ENCODE data around the gene ZYG11B. TPM values are rescaled to one million over a fixed set of nuclear protein-coding genes. Genes with fewer than 3 reads are reported as not detected.

ZYG11B gene
- total and polyA plus RNA-seq, 2 of the 13 experiments (the other 11 are each of a cell fraction or from before 2014, with no cell fraction given) = 6.9 to 17.9 TPM

GRCh38 chr1:52848423-52848822 lies 122.2 kb downstream of the ZYG11B start:
- H3K36me3 ChIP-seq (replicated peaks in 1 of 2; ENCODE audit: control insufficient read depth in 1 of 2, insufficient read depth in 2 of 2, low read length in 2 of 2) = no peaks in the 10 kb centered on the region
- H3K4me1 ChIP-seq (ENCODE audit: insufficient read depth, low read length) = no peaks in the 10 kb centered on the region
- TF ChIP-seq PLSCR1 (CRISPR knock-in tag; IDR thresholded peaks at IDR 0.05; ENCODE audit: borderline replicate concordance) (no peak), ZNF253 (CRISPR knock-in tag; IDR thresholded peaks at IDR 0.05; ENCODE audit: borderline replicate concordance) (no peak), SALL2 (CRISPR knock-in tag; IDR thresholded peaks at IDR 0.05) (no peak), ZNF746 (CRISPR knock-in tag; IDR thresholded peaks at IDR 0.05) (no peak), ZNF224 (CRISPR knock-in tag; IDR thresholded peaks at IDR 0.05) (no peak), ZBTB8A (CRISPR knock-in tag; IDR thresholded peaks at IDR 0.05; ENCODE audit: borderline replicate concordance, low read depth) (no peak)
- H4K20me1 ChIP-seq (ENCODE audit: insufficient read depth, low read length) = no peaks in the 10 kb centered on the region
- ChIA-PET POLR2A (interaction anchor here (0.6 kb wide), 1 partner anchor 9 kb away, joined by 3 read pairs; no protein-coding TSS in a partner anchor), CTCF (ENCODE audit: low intra/inter-chr PET ratio, low total read pairs) (no interaction called here)
- H3K9ac ChIP-seq (ENCODE audit: insufficient read depth, low read depth, low read length) = no peak overlapping the region
- no peak for ATAC-seq
- 17% methylated on average over 5 of the region's 5 CpGs for WGBS (ENCODE audit: low lambda C conversion rate)
- H3K27ac ChIP-seq (ENCODE audit: extremely low read length, insufficient read depth, low read length) = no peak overlapping the region
- intact Hi-C loops (cut with micrococcal nuclease; ENCODE audit: unreplicated experiment) (no loop called here), in situ Hi-C loops (cut with HindIII; ENCODE audit: extremely low pct_ligation_motif_present, low pct_unique_long_range_greater_than_20kb) (no loop called here)
- no peak overlapping the region for H2AFZ ChIP-seq (ENCODE audit: low read length)
- no peak overlapping the region for H3K4me2 ChIP-seq (ENCODE audit: low read depth, low read length)
- H3K79me2 ChIP-seq (ENCODE audit: insufficient read depth, low read length) = no peaks in the 10 kb centered on the region
- no peaks in the 10 kb centered on the region for H3K27me3 ChIP-seq (ENCODE audit: control insufficient read depth in 1 of 2, insufficient read depth in 2 of 2, low read length in 2 of 2)
- no peak for FAIRE-seq
- H3K9me3 ChIP-seq (ENCODE audit: low read length) = no peaks in the 10 kb centered on the region
- no peak overlapping the region for H3K4me3 ChIP-seq (replicated peaks in 1 of 3; ENCODE audit: insufficient read depth in 1 of 3, low read depth in 2 of 3, low read length in 3 of 3)
- BruUV-seq (replicated peaks) = no TSS peak
- DNase-seq (ENCODE audit: low spot score) = no peak

GRCh38 chr1:52850951-52851350 lies 124.7 kb downstream of the ZYG11B start:
- no TSS peak for BruUV-seq (replicated peaks)
- FAIRE-seq (no peak), ATAC-seq (no peak), DNase-seq (ENCODE audit: low spot score) (no peak)
- H3K9me3 ChIP-seq (ENCODE audit: low read length) = no peaks in the 10 kb centered on the region
- no peaks in the 10 kb centered on the region for H3K27me3 ChIP-seq (ENCODE audit: control insufficient read depth in 1 of 2, insufficient read depth in 2 of 2, low read length in 2 of 2)
- H3K4me3 ChIP-seq (replicated peaks in 1 of 3; ENCODE audit: insufficient read depth in 1 of 3, low read depth in 2 of 3, low read length in 3 of 3) = no peak overlapping the region
- no peaks in the 10 kb centered on the region for H3K4me1 ChIP-seq (ENCODE audit: insufficient read depth, low read length)
- intact Hi-C loops (cut with micrococcal nuclease; ENCODE audit: unreplicated experiment) (no loop called here), in situ Hi-C loops (cut with HindIII; ENCODE audit: extremely low pct_ligation_motif_present, low pct_unique_long_range_greater_than_20kb) (no loop called here)
- H3K9ac ChIP-seq (ENCODE audit: insufficient read depth, low read depth, low read length) = no peak overlapping the region
- no peak overlapping the region for H3K27ac ChIP-seq (ENCODE audit: extremely low read length, insufficient read depth, low read length)
- CTCF ChIA-PET (ENCODE audit: low intra/inter-chr PET ratio, low total read pairs) = no interaction called here
- 17% methylated on average over 4 of the region's 4 CpGs for WGBS (ENCODE audit: low lambda C conversion rate)
- POLR2A ChIA-PET = no interaction called here
- no peak overlapping the region for H2AFZ ChIP-seq (ENCODE audit: low read length)
- H3K36me3 ChIP-seq (replicated peaks in 1 of 2; ENCODE audit: control insufficient read depth in 1 of 2, insufficient read depth in 2 of 2, low read length in 2 of 2) = no peaks in the 10 kb centered on the region
- H4K20me1 ChIP-seq (ENCODE audit: insufficient read depth, low read length) = no peaks in the 10 kb centered on the region
- H3K79me2 ChIP-seq (ENCODE audit: insufficient read depth, low read length) = no peaks in the 10 kb centered on the region
- H3K4me2 ChIP-seq (ENCODE audit: low read depth, low read length) = no peak overlapping the region
- TF ChIP-seq RORA (CRISPR knock-in tag; IDR thresholded peaks at IDR 0.05) (no peak), LRRFIP1 (CRISPR knock-in tag; conservative IDR thresholded peaks at IDR 0.05) (no peak), ZNF597 (CRISPR knock-in tag; IDR thresholded peaks at IDR 0.05) (no peak), NFKBIZ (CRISPR knock-in tag; IDR thresholded peaks at IDR 0.05) (no peak), JARID2 (CRISPR knock-in tag; IDR thresholded peaks at IDR 0.05; ENCODE audit: insufficient replicate concordance) (no peak), ZNF256 (CRISPR knock-in tag; conservative IDR thresholded peaks at IDR 0.05) (no peak), AHR (CRISPR knock-in tag; IDR thresholded peaks at IDR 0.05) (no peak)

All from HepG2 (cell line).